AG08395 (cell line): ENCODE data around the gene SFMBT1.

Source experiments
- DNase-seq: peaks from one replicate; pipeline ENCODE4 v3.0.0; 2012; ENCODE audit warnings: mixed read lengths, low spot score

Gene SFMBT1

GRCh38 chr3:52880474-52880873 lies 165.4 kb downstream of the SFMBT1 start:
- no peak for DNase-seq

DNA sequence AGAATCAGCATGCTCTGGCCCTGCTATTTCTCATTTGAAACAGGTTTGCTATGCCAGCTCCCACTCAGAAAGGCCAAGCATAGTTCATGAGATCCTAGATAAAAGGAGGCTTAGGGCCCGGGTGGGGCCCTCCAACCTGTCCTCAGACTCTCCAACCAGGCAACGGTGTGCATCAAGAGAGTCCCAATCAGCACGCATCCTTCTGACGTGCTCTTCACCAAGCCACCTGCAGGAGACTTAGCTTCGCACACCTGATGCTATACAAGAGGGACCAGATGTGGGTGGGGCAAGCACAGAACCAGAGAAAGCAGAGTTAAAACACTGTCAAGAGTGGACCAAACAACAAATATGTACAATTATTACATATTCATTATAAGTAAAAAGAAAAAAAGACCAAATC lies 165.8 kb downstream of the SFMBT1 start:
- DNase-seq = no peak

GRCh38 chr3:52879581-52879980 lies 166.3 kb downstream of the SFMBT1 start:
- DNase-seq = no peak

DNA sequence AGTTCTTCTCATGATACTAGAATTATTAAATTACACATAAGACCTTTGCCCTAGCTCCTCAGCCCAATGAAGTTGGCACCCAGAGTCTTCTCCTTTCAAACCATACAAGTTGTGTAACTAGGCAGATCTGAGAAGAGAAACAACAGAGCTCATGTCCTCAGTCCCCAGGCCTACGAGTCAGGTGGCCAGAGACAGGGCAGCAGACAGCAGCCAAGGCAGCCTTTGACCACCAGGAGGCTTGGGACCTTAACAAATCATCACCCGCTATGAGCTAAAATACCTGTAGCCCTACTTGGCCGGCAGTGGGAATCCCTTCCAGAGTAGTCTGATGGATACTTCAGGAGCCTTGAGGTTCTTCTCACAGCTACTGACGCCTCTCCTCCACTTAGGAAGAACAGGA lies 166.8 kb downstream of the SFMBT1 start:
- no peak for DNase-seq

GRCh38 chr3:52877085-52877484 lies 168.8 kb downstream of the SFMBT1 start:
- no peak for DNase-seq

DNA sequence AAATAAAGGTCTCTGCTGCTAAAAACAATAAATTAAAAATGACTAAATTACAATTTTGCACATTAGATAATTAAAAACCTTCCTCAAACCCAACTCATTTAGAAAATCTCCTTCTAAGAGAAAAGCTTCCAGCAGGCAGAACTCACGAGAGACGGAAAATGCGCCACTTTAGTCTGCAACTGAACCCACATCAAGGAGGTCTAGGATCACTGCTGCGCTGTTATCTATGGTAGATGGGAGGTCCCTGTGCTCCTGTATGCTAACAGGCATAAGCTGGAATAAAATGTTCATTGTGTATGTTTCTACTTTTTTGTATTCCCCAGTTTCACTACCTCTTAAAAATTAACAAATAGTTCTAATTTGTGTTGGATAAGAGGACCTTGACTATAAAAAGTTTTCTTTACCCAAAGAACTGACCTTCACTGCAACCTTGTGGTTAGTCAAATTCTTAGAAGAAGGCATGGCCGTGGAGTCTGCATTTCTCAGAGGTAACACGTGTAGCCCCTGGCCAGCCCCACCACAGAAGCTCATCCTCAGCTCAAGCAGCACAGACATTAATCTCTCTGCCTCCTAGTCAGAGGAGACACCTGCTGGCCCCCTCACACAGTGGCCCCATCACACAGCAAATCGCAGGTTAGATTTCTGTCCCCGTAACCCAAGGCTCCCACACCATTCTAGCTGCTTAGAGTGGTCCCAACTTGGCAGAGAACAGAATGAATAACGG lies 170.8 kb downstream of the SFMBT1 start:
- DNase-seq = no peak

GRCh38 chr3:52874160-52874701 lies 171.6 kb downstream of the SFMBT1 start:
- no peak for DNase-seq

DNA sequence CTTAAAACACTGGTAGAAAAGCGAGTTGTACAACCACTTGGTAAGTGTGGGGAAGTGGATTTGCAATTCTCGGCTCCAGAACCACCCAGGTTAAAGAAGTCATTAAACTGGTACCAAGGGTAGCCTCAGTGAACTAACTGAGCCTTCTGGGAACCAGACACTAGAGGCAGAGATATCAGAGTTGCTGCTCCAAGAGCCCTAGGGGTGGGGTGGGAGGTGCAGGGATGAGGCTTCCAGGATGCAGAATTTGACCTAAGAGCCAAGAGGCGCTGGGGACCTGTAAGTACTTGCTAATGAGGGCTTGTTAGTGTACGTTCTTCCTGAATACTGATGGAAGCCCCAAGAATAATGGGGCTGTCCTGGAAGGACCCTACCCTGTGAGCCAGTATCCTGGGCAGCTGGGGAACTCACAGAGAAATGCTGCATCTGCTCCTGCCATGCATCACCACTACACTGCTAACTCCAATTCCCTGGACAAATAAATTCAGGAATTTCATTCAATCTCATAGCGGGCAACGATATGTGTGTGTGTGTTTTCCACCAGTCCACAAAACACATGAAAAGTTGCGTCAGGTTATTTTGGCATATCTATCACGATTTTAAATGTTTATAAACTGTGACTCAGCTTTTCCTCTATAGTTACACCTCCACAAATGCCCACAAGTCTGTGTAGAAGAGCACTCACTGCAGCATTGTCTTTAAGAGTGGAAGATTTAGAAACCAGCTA lies 172.3 kb downstream of the SFMBT1 start:
- no peak for DNase-seq

DNA sequence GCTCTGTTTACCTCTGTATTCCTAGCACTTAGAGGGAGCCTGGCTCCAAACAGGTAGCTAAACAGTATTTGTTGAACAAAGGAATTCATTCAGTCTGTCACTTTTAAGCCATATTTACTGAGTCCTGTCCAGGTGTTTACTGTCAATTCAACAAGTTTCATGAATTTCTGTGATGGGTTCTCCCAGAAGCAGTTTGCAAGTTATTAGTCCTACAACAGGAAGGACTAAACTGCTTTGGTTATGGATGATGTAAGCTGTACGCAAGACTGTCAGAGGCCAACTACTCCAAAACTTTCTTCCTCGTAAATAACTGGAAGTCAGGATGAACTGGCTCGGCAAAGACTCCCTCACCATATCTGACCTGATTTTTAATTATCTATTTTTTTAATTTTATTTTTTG lies 173.6 kb downstream of the SFMBT1 start:
- no peak for DNase-seq

DNA sequence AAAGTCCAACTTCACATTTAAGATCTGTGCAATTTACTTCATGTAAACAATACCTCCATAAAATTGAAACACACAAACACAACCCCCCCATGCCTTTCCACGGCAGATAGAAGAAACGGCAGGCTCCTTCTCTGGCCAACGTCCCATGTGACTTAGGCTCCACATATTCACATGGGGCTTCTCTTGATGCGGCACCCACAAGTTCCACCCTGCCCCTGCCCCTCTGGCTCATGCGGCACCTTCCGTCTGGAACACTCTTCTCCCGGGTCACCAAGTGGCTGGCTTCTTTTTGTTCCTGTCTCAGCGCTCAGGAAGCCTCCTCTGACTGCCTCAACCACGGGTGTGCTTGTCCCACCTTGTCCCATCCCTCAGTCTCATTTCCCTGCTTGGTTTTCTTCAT lies 174.1 kb downstream of the SFMBT1 start:
- no peak for DNase-seq

DNA sequence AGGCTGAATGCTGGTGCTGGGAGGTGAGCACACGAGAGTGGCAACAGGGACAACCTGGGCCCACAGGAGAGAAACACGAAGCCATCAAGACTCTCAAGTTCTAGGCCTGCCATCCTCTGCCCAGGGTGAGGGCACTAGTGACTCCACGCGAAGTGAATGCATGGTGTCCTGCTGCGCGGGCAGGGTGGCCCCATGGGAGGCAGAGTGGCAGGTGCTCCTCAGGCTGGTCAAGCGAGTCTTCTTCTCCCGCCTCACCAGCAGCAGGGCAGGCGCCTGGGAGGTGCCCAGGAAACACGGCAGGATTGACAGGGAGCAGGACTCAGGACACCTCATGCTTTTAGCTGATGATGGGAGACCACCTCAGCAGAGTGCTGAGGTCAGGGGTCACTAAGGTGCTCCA lies 175.4 kb downstream of the SFMBT1 start:
- no peak for DNase-seq

DNA sequence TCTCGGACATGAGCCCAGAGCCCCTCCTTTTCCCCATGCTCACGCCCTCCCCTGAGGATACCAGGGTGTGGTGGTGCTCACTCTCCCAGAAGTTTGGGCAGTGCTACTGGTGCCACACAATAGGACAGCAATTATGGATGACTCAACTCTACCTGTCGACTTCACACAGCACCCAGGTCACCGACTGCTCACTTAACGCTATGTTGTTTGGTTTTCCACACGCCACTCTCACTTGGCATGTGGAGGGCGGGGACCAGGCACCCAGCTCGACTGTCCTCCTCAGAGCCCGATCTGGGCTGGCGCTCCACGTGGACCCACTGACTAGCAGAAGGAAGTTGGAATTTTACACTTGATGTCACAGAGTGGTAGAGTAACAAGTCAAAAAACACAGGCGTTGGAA lies 179.4 kb downstream of the SFMBT1 start:
- DNase-seq = no peak

- no peak for DNase-seq
Observed at GRCh38 chr3:52865994-52866393, 179.9 kb downstream of the SFMBT1 start.

GRCh38 chr3:52860424-52860768 lies 185.5 kb downstream of the SFMBT1 start:
- no peak for DNase-seq

- no peak for DNase-seq
Observed at GRCh38 chr3:52859686-52860423, 186.0 kb downstream of the SFMBT1 start.

GRCh38 chr3:52857864-52858263 lies 188.0 kb downstream of the SFMBT1 start:
- DNase-seq = no peak

DNA sequence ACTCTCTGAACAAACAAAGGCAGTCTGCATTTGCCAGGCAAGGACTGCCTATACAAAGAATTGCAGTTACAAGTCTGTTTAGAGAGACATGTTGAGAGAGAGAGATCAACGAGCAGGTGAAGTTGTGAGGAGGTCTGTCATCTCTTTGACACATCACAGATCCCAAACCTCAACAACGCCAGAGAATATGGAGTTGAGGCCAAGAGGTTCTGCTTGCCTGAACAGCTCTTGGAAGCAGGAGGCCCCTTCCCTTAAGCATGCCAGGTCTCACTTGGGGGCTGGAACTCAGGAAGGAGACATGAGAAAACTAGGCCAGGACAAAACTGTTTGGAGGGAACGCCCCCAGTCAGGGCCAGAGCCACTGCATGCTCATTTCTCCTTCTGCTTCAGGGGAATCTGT lies 188.7 kb downstream of the SFMBT1 start:
- no peak for DNase-seq

GRCh38 chr3:52856666-52857065 lies 189.2 kb downstream of the SFMBT1 start:
- DNase-seq = no peak

GRCh38 chr3:52854013-52854412 lies 191.9 kb downstream of the SFMBT1 start:
- no peak for DNase-seq
